C4-2B (cell line): ENCODE measurements around the gene PRPF4.

Source experiments
- CTCF ChIP-seq: fragments of 450-650 bp; conservative IDR thresholded peaks from 2 replicates; pipeline ENCODE4 v1.5.1; 2017; ENCODE audit warnings: mild to moderate bottlenecking
- ZFX ChIP-seq: fragments of 450-650 bp; IDR thresholded peaks from 2 replicates; pipeline ENCODE4 v1.6.1; 2017

DNA sequence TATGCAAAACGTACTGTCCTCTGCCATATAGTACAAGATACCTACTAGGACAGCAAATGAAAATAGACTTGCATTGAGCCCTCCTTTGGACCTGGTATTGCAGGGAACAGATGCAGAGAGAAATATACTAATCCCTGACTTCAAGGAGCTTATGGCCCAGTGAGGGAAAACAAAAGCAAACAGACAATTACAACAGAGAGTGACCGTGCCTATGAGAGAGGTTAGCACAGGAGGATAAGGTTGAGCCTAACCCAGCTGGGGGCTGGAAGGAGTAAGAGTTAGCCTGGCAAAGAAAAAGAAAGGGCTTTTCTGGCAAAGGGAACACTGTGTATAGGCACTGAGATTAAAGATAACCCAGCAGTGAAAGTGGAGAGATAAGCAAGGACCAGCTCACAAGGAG, 5.6 kb upstream of the PRPF4 start:
- TF ChIP-seq CTCF (no peak), ZFX (no peak)
